Liver (tissue), 9 donors: ENCODE results near the gene BCR. TPM values are rescaled to one million over a fixed set of nuclear protein-coding genes. Genes with fewer than 3 reads are reported as not detected.

Experiments used
- DNase-seq: peaks from one replicate; pipeline ENCODE4 v3.0.0-alpha.2; 2017; ENCODE audit warnings: low spot score
- H3K27ac ChIP-seq, 2 donors: one replicate each; pipeline ENCODE4 v1.7.0; 2013; ENCODE audit warnings: inconsistent platforms in 2 of 2, low read length in 2 of 2, control low read depth in 1 of 2, low read depth in 1 of 2, mild to moderate bottlenecking in 1 of 2
- H3K27me3 ChIP-seq, 4 donors: one replicate each; pipeline versions ENCODE4 v1.6.1 to v1.7.0; 2013; ENCODE audit warnings: low read length in 3 of 4, inconsistent platforms in 1 of 4, mild to moderate bottlenecking in 1 of 4, moderate library complexity in 1 of 4; ENCODE audit not compliant: control insufficient read depth in 4 of 4, insufficient read depth in 4 of 4
- H3K36me3 ChIP-seq, 4 donors: one replicate each; pipeline versions ENCODE4 v1.6.1 to v1.7.0; 2013; ENCODE audit warnings: low read length in 3 of 4, mild to moderate bottlenecking in 3 of 4, low read depth in 1 of 4, moderate library complexity in 1 of 4; ENCODE audit not compliant: control insufficient read depth in 4 of 4, insufficient read depth in 3 of 4
- H3K4me1 ChIP-seq, 4 donors: one replicate each; pipeline versions ENCODE4 v1.6.1 to v1.7.0; 2013; ENCODE audit warnings: low read length in 3 of 4, mild to moderate bottlenecking in 3 of 4, moderate library complexity in 1 of 4; ENCODE audit not compliant: control insufficient read depth in 4 of 4, insufficient read depth in 4 of 4
- H3K4me3 ChIP-seq, 3 donors: one replicate each; pipeline versions ENCODE4 v1.6.1 to v1.7.0; 2013; ENCODE audit warnings: low read length in 3 of 3, control low read depth in 1 of 3, low read depth in 1 of 3, mild to moderate bottlenecking in 1 of 3
- H3K9ac ChIP-seq, 2 donors: one replicate each; pipeline ENCODE4 v1.7.0; 2013; ENCODE audit warnings: low read length in 2 of 2, mild to moderate bottlenecking in 2 of 2, moderate library complexity in 2 of 2, control low read depth in 1 of 2, low read depth in 1 of 2
- H3K9me3 ChIP-seq, 4 donors: one replicate each; pipeline versions ENCODE4 v1.6.1 to v1.7.0; 2013; ENCODE audit warnings: low read length in 3 of 4; ENCODE audit not compliant: control insufficient read depth in 4 of 4
- ATF3 ChIP-seq: IDR thresholded peaks from 2 replicates; pipeline ENCODE4 v1.6.1; 2016; ENCODE audit warnings: antibody characterized with exemption
- EGR1 ChIP-seq, 2 donors: IDR thresholded peaks; 2 replicates each; pipeline ENCODE4 v1.6.1; 2016 to 2018; ENCODE audit warnings: antibody characterized with exemption in 2 of 2, low read depth in 2 of 2
- FOXA1 ChIP-seq: IDR thresholded peaks from 2 replicates; pipeline ENCODE4 v1.6.1; 2016; ENCODE audit warnings: antibody characterized with exemption
- FOXA2 ChIP-seq: IDR thresholded peaks from 2 replicates; pipeline ENCODE4 v1.6.1; 2016; ENCODE audit warnings: antibody characterized with exemption
- GABPA ChIP-seq, 2 donors: IDR thresholded peaks in 1 of 2; conservative IDR thresholded peaks in 1 of 2; 2 replicates each; pipeline ENCODE4 v1.6.1; 2016; ENCODE audit warnings: antibody characterized with exemption in 2 of 2, mild to moderate bottlenecking in 1 of 2, moderate library complexity in 1 of 2
- HNF4G ChIP-seq: IDR thresholded peaks from 2 replicates; pipeline ENCODE4 v1.6.1; 2016; ENCODE audit warnings: antibody characterized with exemption
- NR2F2 ChIP-seq: IDR thresholded peaks from 2 replicates; pipeline ENCODE4 v1.6.1; 2016; ENCODE audit warnings: antibody characterized with exemption
- RAD21 ChIP-seq, 2 donors: IDR thresholded peaks; 2 replicates each; pipeline ENCODE4 v1.6.1; 2016; ENCODE audit warnings: antibody characterized with exemption in 2 of 2, mild to moderate bottlenecking in 2 of 2
- REST ChIP-seq: IDR thresholded peaks from 2 replicates; pipeline ENCODE4 v1.6.1; 2016; ENCODE audit warnings: antibody characterized with exemption, mild to moderate bottlenecking
- RXRA ChIP-seq, 2 donors: IDR thresholded peaks; 2 replicates each; pipeline ENCODE4 v1.6.1; 2017 to 2018; ENCODE audit warnings: antibody characterized with exemption in 2 of 2, mild to moderate bottlenecking in 1 of 2
- TAF1 ChIP-seq: conservative IDR thresholded peaks from 2 replicates; pipeline ENCODE4 v1.6.1; 2016; ENCODE audit warnings: antibody characterized with exemption, mild to moderate bottlenecking
- YY1 ChIP-seq: IDR thresholded peaks from 2 replicates; pipeline ENCODE4 v1.6.1; 2016; ENCODE audit warnings: antibody characterized with exemption, mild to moderate bottlenecking
- WGBS: extraction: QIAGEN DNeasy Blood & Tissue Kit; methylation state at CpG from one replicate; pipeline ENCODE4 v1.1.7; 2013; 5-methylcytosine and 5-hydroxymethylcytosine counted together
- polyA plus RNA-seq, 2 donors: library from polyadenylated mRNA; stranded (reverse) in 1 of 2; unstranded in 1 of 2; fragments of 200-250 nt in 1 of 2; fragments of >200 nt in 1 of 2; fragmentation: Nextera tagmentation in 1 of 2; extraction: Ambion mirVana in 1 of 2; gene quantifications; one replicate each; pipeline versions ENCODE4 v1.2.1 to v1.2.3, GENCODE V29; 2013 to 2015
- total RNA-seq, 2 donors: library from RNA; depleted of rRNA; stranded (reverse); fragments of >200 nt; gene quantifications; one replicate each; pipeline ENCODE4 v1.2.3, GENCODE V29; 2014
- TF ChIP-seq, protein P1 (sequence below): IDR thresholded peaks from 2 replicates; pipeline ENCODE4 v1.6.1; 2016; ENCODE audit warnings: antibody characterized with exemption
- TF ChIP-seq, protein P2 (sequence below): fragments of 150-350 bp; IDR thresholded peaks from 2 replicates; pipeline ENCODE4 v1.5.1; 2017; ENCODE audit warnings: improper control_type of control experiment, low read depth, low read length; ENCODE audit not compliant: missing input control
- donor health status: healthy.
- donor health status: healthy.
- donor health status: healthy.
- donor health status: healthy.
- donor health status: healthy.

BCR gene
- total and polyA plus RNA-seq, 4 donors, result 7.4 to 35.6 (median 18.3) TPM

DNA sequence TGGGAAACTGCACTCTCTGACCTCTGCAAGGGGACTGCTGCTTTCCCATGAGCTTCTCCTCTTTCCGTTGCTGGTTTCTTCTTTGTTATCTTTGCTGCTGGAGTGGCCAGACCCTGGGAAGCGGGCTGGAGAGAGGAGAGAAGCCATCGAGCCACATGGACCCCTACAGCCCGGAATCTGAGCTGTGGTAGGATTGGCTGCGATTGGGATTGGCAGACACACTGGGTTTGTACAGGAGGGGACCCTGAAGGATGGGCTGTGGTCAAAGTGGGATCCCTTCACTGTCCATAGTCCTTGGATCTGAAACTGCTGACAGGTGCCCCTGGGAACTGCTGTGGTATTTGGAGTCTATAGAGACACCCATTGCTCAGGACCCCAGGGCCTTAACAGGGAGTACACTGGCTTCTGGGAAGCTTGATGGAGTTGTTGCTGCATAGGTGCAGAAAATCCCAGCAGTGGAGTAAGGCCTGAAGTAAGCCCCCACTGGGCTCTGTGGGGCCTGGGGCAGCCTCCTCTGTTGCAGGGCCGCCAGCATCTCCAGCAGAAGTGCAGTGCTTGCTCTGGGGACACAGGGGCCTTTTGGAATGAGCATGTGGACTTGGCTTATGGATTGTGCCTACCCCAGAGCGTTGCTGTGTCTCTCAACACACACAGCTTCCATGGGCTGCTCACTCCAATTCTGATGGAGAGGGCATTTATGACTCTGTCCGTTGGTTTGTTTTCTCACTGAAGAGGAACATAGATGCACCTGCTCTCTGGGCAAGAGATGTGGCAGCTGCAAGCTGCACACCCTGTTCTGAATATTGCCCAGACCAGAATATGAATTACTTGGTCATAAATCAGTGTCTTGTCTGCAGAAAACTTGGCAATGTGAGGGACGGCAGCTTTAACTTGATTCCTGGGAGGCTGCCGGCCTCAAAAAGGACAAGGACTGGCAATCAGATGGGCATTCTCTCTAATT lies 32.0 kb downstream of the BCR start:
- Histone ChIP-seq H3K4me3 (no peak overlapping the region), H3K4me1 (peaks cover 3 to 20% (median 12%) of the 10 kb centered on the region in 4 donors), H3K27ac (no peak overlapping the region), H3K27me3 (no peaks in the 10 kb centered on the region), H3K9ac (no peak overlapping the region), H3K36me3 (no peaks in the 10 kb centered on the region), H3K9me3 (no peaks in the 10 kb centered on the region)
- no peak for DNase-seq
- no peak for TF ChIP-seq GABPA (IDR thresholded peaks at IDR 0.05 in 1 of 2, conservative IDR thresholded peaks at IDR 0.05 in 1 of 2)
- no peak for TF ChIP-seq FOXA2
- TF ChIP-seq TAF1, result no peak
- TF ChIP-seq ATF3, result no peak
- no peak for TF ChIP-seq EGR1 (IDR thresholded peaks at IDR 0.05; ENCODE audit: low read depth in 2 of 2)
- TF ChIP-seq RXRA (IDR thresholded peaks at IDR 0.05), result no peak
- no peak for TF ChIP-seq HNF4G
- TF ChIP-seq YY1, result no peak
- no peak for TF ChIP-seq NR2F2
- TF ChIP-seq RAD21 (IDR thresholded peaks at IDR 0.05), result no peak
- 84% methylated on average over 10 of the region's 10 CpGs for whole genome bisulfite sequencing

DNA sequence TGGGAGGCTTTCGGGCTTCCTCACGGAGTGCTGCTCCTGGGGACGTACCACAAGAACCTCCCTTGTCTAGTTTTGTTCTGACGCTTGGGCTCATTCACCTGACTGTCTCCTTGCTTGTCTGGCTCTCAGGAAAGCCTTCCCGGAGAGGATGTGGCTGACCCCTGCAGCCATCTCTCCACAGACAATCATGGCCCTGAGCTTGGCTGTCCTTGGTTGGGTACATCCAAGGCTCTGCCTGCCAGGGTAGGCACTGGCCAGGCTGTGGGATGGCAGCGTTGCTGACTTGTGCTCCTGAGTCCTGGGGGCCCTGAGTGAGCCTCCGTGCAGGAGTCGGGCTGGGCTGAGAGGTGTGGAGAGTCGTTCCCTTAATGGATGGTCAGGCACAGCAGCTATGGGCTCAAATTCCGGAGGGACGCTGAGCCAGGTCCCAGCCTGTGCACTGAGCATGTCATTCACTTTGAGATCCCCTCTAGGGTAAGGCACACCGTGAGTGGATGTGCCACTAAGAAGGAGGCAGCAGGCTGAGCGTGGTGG lies 32.8 kb downstream of the BCR start:
- H3K9ac ChIP-seq, result no peak overlapping the region
- no peak for TF ChIP-seq RAD21 (IDR thresholded peaks at IDR 0.05)
- TF ChIP-seq, protein P1, sequence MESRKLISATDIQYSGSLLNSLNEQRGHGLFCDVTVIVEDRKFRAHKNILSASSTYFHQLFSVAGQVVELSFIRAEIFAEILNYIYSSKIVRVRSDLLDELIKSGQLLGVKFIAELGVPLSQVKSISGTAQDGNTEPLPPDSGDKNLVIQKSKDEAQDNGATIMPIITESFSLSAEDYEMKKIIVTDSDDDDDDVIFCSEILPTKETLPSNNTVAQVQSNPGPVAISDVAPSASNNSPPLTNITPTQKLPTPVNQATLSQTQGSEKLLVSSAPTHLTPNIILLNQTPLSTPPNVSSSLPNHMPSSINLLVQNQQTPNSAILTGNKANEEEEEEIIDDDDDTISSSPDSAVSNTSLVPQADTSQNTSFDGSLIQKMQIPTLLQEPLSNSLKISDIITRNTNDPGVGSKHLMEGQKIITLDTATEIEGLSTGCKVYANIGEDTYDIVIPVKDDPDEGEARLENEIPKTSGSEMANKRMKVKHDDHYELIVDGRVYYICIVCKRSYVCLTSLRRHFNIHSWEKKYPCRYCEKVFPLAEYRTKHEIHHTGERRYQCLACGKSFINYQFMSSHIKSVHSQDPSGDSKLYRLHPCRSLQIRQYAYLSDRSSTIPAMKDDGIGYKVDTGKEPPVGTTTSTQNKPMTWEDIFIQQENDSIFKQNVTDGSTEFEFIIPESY, result no peak
- no peak for TF ChIP-seq GABPA (IDR thresholded peaks at IDR 0.05 in 1 of 2, conservative IDR thresholded peaks at IDR 0.05 in 1 of 2)
- no peak for TF ChIP-seq REST
- no peak for TF ChIP-seq FOXA1
- TF ChIP-seq, protein P2, sequence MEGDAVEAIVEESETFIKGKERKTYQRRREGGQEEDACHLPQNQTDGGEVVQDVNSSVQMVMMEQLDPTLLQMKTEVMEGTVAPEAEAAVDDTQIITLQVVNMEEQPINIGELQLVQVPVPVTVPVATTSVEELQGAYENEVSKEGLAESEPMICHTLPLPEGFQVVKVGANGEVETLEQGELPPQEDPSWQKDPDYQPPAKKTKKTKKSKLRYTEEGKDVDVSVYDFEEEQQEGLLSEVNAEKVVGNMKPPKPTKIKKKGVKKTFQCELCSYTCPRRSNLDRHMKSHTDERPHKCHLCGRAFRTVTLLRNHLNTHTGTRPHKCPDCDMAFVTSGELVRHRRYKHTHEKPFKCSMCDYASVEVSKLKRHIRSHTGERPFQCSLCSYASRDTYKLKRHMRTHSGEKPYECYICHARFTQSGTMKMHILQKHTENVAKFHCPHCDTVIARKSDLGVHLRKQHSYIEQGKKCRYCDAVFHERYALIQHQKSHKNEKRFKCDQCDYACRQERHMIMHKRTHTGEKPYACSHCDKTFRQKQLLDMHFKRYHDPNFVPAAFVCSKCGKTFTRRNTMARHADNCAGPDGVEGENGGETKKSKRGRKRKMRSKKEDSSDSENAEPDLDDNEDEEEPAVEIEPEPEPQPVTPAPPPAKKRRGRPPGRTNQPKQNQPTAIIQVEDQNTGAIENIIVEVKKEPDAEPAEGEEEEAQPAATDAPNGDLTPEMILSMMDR, result no peak
- no peak for TF ChIP-seq YY1
- no peak for TF ChIP-seq NR2F2
- TF ChIP-seq ATF3, result no peak
- no peak for TF ChIP-seq EGR1 (IDR thresholded peaks at IDR 0.05; ENCODE audit: low read depth in 2 of 2)
- H3K4me1 ChIP-seq, result peaks cover 5 to 27% (median 16%) of the 10 kb centered on the region in 4 donors
- no peaks in the 10 kb centered on the region for H3K9me3 ChIP-seq
- 91% methylated on average over 13 of the region's 13 CpGs for WGBS
- H3K27me3 ChIP-seq, result no peaks in the 10 kb centered on the region
- H3K36me3 ChIP-seq, result no peaks in the 10 kb centered on the region
- no peak overlapping the region for H3K27ac ChIP-seq
- DNase-seq, result no peak
- H3K4me3 ChIP-seq, result no peak overlapping the region
